K562 (cell line): ENCODE data around the gene MYADML2. TPM values are rescaled to one million over a fixed set of nuclear protein-coding genes. Genes with fewer than 3 reads are reported as not detected.

Experiments
- E2F8 ChIP-seq: fragments of 450-650 bp; IDR thresholded peaks from 2 replicates; pipeline ENCODE4 v1.7.1; 2018; ENCODE audit warnings: mild to moderate bottlenecking, low read depth; ENCODE audit not compliant: partially characterized antibody
- HMGN3 ChIP-seq: IDR thresholded peaks from 2 replicates; pipeline ENCODE4 v1.6.1; 2011; ENCODE audit warnings: borderline replicate concordance, low read depth, mild to moderate bottlenecking, mixed read lengths, low read length; ENCODE audit not compliant: insufficient read length; ENCODE audit errors: extremely low read depth
- IFI16 ChIP-seq: fragments of 250-450 bp; sonication (Bioruptor Pico); IDR thresholded peaks from 2 replicates; pipeline ENCODE4 v2.1.2; 2022; ENCODE audit warnings: mild to moderate bottlenecking, inconsistent platforms
- KAT7 ChIP-seq: sonication (generic); formaldehyde crosslinking; IDR thresholded peaks from 2 replicates; pipeline ENCODE4 v1.8.0; 2022; ENCODE audit warnings: missing genetic modification reagents, mild to moderate bottlenecking, borderline replicate concordance
- LCOR ChIP-seq: sonication (generic); formaldehyde crosslinking; IDR thresholded peaks from 2 replicates; pipeline ENCODE4 v1.8.0; 2022; ENCODE audit warnings: mild to moderate bottlenecking, missing genetic modification reagents
- RBFOX2 ChIP-seq: fragments of 200-400 bp; formaldehyde crosslinking; IDR thresholded peaks from 2 replicates; pipeline ENCODE4 v1.6.1; 2017; ENCODE audit warnings: low read depth, mild to moderate bottlenecking, low read length, moderate library complexity
- ZBTB11 ChIP-seq, 3 experiments: fragments of 200-800 bp in 1 of 3; fragments of 250-450 bp in 1 of 3; fragments of 450-650 bp in 1 of 3; sonication (Bioruptor Pico) in 1 of 3; sonication (Bioruptor generic) in 1 of 3; formaldehyde crosslinking in 1 of 3; IDR thresholded peaks; 2 replicates each; pipeline versions ENCODE4 v1.6.1 to v1.8.0; 2016 to 2022; ENCODE audit warnings: mild to moderate bottlenecking in 2 of 3, missing genetic modification characterization in 2 of 3, missing compliant biosample characterization in 1 of 3, moderate library complexity in 1 of 3
- ZBTB40 ChIP-seq, 2 experiments: fragments of 450-650 bp in 1 of 2; sonication (generic) in 1 of 2; formaldehyde crosslinking in 1 of 2; IDR thresholded peaks; 2 replicates each; pipeline versions ENCODE4 v1.7.1 to v1.9.0; 2016 to 2022; ENCODE audit warnings: inconsistent platforms in 1 of 2, mild to moderate bottlenecking in 1 of 2, missing genetic modification reagents in 1 of 2
- ZNF707 ChIP-seq: fragments of 250-450 bp; sonication (Bioruptor Pico); conservative IDR thresholded peaks from 2 replicates; pipeline ENCODE4 v1.8.0; 2022; ENCODE audit warnings: inconsistent platforms, mild to moderate bottlenecking, moderate library complexity
- polyA plus RNA-seq, 8 experiments: library from polyadenylated mRNA; depleted of rRNA in 4 of 8; stranded (reverse) in 5 of 8; unstranded in 3 of 8; fragments of >200 nt; fragmentation: Nextera tagmentation in 2 of 8; fragmentation: Illumina TruSeq in 1 of 8; extraction: Ambion mirVana in 2 of 8; extraction: Trizol in 1 of 8; gene quantifications; 2 replicates each; pipeline versions ENCODE4 v1.2.1 to v1.2.3, GENCODE V29; 2011 to 2014; ENCODE audit warnings: inconsistent platforms in 1 of 8, missing spikeins in 1 of 8
- total RNA-seq, 7 experiments: library from RNA; depleted of rRNA in 6 of 7; stranded (reverse); fragments of >200 nt in 6 of 7; fragmentation: Illumina TruSeq in 2 of 7; extraction: Trizol in 2 of 7; gene quantifications; 2 replicates each; pipeline versions ENCODE4 v1.2.1 to v1.2.3, GENCODE V29; 2011 to 2021; ENCODE audit warnings: low replicate concordance in 1 of 7

Gene MYADML2
- total and polyA plus RNA-seq, 9 of the 15 experiments (the other 6 are each of a cell fraction or from before 2014, with no cell fraction given), result not detected

GRCh38 chr17:81890447-81891302 lies 56.4 kb downstream of the MYADML2 start (continued):
- TF ChIP-seq ZBTB40 (IDR thresholded peaks at IDR 0.05), result peak; percentile 65
- no peak for TF ChIP-seq ZBTB40 (CRISPR knock-in tag; IDR thresholded peaks at IDR 0.05)
- TF ChIP-seq HMGN3, result peak; percentile 39
- no peak for TF ChIP-seq IFI16 (CRISPR knock-in tag)
- 0 out of 2 replicates have a peak, but pooled peaks have one; percentile 48 for TF ChIP-seq LCOR
- TF ChIP-seq E2F8, result no peak
- TF ChIP-seq KAT7 (CRISPR knock-in tag), result 0 out of 2 replicates have a peak, but pooled peaks have one; percentile 82
- no peak for TF ChIP-seq ZNF707 (CRISPR knock-in tag)
- TF ChIP-seq RBFOX2, result peak; percentile 66
- peak in 2 of 3 experiments; percentile 58 to 66; a peak in 3 of 6 replicates for TF ChIP-seq ZBTB11 (CRISPR knock-in tag; IDR thresholded peaks at IDR 0.05)
